HG02642 (cell line): ENCODE results near the gene MYOD1.

Experiments
- ATAC-seq: cut with Tn5 transposase; IDR thresholded peaks from one replicate; pipeline ENCODE4 v1.9.1; 2021; ENCODE audit warnings: mild to moderate bottlenecking; ENCODE audit not compliant: unreplicated experiment, poor library complexity

The MYOD1 gene

DNA sequence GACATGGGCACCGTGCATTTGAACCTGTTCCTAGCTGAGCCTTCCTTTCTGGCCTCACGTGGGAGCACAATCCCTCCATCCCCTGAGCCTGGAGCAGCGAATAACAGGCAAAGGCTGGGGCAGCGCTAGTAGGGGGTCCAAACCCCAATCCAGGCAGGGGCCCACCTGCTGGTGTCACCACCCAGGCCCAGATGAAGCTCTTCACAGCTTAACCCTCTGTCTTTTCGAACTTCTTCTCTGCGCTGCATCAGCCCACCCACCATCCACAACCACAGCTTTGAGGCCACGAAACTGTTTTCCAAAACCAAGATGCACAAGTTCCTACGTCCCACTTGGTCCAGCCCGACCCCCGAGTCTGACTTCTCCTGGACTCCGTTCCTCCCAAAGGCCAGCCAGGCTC is 26.7 kb downstream of the MYOD1 start:
- ATAC-seq = no peak

DNA sequence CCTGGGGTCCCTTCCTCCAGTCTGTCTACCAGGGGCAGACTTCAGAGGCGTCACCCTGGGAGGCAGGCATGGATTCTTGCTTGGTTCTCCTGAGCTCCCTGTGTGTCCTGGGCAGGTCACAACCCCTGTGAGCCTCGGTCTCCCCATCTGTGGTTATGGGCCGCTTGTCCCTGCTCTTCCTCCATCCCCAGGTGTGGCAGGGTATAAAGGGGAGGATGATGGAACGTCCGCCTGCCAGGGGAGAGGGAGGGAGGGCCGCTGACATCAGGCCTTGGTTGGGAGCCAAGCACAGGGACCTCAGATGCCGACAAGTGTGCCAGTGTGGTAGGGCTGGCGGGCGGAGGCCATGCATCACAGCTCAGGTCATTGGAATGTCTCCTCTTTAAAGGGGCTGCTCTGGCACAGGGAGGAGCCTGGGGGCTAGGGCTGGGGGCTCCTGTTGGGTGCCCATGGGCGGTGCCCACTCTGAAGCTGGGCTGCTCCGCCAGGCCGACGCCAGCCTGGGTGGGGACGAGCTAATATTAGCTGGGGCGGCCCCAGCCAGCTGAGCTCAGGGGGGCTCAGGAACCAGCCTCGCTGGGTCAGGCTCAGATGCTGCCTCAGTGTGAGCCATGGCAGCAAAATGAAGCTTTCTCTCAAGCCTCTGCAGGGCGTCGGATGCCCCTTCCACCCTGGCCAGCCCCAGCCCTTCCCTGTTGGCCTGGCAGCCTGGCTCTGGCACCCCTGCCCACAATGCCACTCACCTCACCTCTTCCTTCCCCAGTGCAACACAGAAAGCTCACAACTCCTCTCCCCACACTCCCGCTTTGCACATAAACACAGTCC is 28.0 kb downstream of the MYOD1 start:
- no peak for ATAC-seq

- ATAC-seq = no peak
Observed at GRCh38 chr11:17748044-17748443, 28.7 kb downstream of the MYOD1 start.

DNA sequence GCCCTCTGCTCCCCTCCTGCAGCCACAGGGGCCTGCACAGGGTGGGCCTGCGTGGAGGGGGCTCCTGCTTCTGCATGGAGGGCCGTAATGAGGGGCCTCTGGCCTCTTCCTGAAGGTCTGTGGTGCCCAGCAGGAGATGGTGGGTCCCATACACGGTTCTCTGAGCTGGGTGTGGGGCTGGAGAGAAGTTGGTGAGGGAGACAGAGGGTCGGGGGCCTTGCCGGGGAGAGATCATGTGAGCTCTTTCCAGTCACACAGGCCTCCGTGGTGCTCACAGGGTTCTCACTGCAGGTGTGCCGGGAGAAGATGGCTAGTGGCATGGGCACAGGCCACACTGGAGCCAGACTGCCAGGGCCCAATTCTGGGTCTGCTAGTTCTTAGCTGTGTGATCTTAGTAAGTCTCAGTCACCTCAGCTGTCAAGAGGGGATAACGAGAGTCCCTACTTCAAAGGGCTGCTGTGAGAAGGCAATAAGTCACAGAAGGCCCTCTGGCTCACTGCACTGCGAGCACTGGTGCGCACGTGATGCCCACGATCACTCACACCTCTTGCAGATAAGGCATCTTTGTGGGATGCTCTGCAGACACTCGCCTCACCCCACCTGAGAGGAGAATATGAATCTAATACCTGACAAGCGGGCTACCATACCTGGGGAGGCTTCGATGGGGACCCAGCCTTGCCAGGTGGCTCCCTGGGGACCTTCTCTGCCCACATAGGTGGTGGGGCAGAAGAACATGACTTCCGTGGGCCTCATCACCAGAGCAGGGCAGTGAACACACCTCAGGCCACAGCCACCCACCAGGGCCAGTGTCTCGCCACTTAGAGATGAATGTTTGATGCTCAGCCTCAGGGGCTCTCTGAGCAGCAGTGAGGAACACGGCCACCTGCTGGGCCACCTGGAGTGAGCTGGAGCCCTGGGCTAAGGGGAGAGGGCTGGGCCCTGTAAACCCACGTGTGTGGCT is 29.7 kb downstream of the MYOD1 start:
- no peak for ATAC-seq

- ATAC-seq = no peak
Observed at GRCh38 chr11:17750013-17750800, 30.8 kb downstream of the MYOD1 start.

- no peak for ATAC-seq
Observed at GRCh38 chr11:17750801-17751165, 31.4 kb downstream of the MYOD1 start.

DNA sequence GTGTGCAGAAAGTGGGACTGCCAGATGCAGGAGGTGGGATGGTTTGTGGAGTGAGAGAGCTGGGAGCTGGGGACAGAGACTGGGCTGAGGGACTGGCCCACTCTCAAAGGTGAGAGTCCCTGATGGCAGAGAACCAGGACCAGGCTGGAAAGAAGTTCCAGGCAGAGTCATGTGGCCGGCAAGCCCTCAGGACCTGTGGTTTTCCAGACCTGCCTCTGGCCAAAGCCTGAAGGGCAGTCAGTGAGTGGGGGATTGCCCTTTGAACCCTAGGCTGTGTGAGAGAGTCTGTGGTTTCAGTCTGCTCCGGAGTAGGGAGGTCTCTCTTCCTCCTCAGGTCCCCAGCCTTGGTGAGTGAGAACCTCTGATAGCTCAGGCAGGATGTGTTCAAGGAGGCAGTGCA is 32.2 kb downstream of the MYOD1 start:
- no peak for ATAC-seq

- no peak for ATAC-seq
Observed at GRCh38 chr11:17752144-17752543, 32.8 kb downstream of the MYOD1 start.

- ATAC-seq = no peak
Observed at GRCh38 chr11:17753153-17753552, 33.8 kb downstream of the MYOD1 start.

GRCh38 chr11:17753641-17754040 is 34.3 kb downstream of the MYOD1 start:
- ATAC-seq = no peak

- no peak for ATAC-seq
Observed at GRCh38 chr11:17755891-17756290, 36.5 kb downstream of the MYOD1 start.

- ATAC-seq = peak; percentile 77
Observed at GRCh38 chr11:17760102-17761029, 41.0 kb downstream of the MYOD1 start.

- peak; percentile 37 for ATAC-seq
Observed at GRCh38 chr11:17762309-17762974, 43.1 kb downstream of the MYOD1 start.

GRCh38 chr11:17763244-17763643 is 43.9 kb downstream of the MYOD1 start:
- no peak for ATAC-seq

DNA sequence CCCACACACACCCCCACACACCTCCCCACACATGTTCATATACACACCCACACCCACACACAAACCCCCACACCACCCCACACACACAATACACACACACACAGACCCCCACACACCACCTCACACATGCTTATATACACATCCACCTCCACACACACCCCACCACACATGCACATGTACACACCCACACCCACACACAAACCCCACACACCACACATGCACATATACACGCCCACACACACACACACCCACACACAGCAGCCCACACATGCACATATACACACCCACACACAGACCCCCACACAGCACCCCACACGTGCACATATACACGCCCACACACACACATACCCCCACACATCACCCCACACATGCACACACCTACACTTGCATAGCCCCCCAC is 44.3 kb downstream of the MYOD1 start:
- no peak for ATAC-seq

GRCh38 chr11:17764446-17765218 is 45.3 kb downstream of the MYOD1 start:
- no peak for ATAC-seq

DNA sequence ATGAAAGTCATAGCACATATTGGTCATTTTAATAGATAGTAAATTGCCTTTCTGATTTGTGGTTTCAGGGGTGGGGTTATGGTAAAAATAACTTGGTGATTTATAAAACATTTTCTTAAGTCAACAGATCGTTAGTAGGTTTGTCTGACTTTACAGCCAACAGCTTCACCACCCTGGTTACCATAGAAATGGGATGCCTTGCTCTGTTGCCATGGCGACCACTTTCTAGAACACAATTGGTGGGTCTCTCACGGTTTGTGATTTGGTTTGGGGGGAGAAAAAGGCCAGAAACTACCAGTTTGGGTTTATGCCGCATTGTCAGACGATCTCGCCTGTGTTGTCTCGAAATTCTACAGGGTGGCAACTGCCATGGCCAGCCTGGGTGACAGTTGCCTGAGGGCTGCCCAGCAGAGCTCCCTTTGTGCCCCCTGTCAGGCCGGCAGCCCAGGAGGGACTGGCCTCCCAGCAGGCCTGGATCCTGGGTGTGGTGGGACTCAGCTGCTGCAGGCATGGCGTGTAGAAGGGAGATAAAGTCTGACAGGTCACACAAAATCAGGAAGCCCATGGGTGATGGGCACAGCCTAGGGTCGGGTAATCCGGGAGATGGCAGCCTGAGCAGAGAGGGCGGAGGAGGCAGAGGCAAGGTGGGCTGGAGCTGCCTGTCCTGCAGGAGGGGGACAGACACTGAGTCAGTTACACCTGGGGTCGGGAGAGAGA is 46.1 kb downstream of the MYOD1 start:
- no peak for ATAC-seq

- no peak for ATAC-seq
Observed at GRCh38 chr11:17766073-17766359, 46.6 kb downstream of the MYOD1 start.
